ENCODE measurements around the gene B3GNT7.
"Not testable (repeated sequence)": the region's sequence is repeated elsewhere in the genome, so short reads cannot be mapped to it uniquely, and the experiment has no call there.

The B3GNT7 gene

DNA sequence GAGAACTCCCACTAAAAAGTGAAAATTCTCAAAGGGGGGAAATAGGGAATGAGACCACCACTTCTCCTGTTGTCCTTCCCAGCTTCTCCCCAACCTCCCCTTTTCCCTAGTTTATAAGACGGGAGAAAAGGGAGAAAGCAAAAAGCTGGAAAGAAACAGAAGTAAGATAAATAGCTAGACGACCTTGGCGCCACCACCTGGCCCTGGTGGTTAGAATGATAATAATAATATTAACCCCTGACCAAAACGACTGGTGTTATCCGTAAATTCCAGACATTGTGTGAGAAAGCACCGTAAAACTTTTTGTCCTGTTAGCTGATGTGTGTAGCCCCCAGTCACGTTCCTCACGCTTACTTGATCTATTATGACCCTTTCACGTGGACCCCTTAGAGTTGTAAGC is 12.8 kb downstream of the B3GNT7 start:
- not testable (repeated sequence) for H2BK5ac ChIP-seq (ENCODE audit: low read length); H4K8ac ChIP-seq (ENCODE audit: low read depth, low read length); H3K27ac ChIP-seq (replicated peaks; ENCODE audit: low read length); H3K36me3 ChIP-seq (replicated peaks in 1 of 2; ENCODE audit: control insufficient read depth in 2 of 2, insufficient read depth in 2 of 2, low read length in 2 of 2); H3K4ac ChIP-seq (ENCODE audit: low read length); H2AK5ac ChIP-seq (ENCODE audit: low read depth, low read length); H3K4me1 ChIP-seq (ENCODE audit: control insufficient read depth in 2 of 2, insufficient read depth in 1 of 2, low read depth in 1 of 2, low read length in 2 of 2); H3K4me2 ChIP-seq (ENCODE audit: insufficient read depth, low read length, poor library complexity, severe bottlenecking); H4K91ac ChIP-seq (ENCODE audit: low read depth, low read length, poor library complexity); H2AFZ ChIP-seq (ENCODE audit: low read length); H3K23ac ChIP-seq (ENCODE audit: low read depth, low read length, poor library complexity); H3K27me3 ChIP-seq (ENCODE audit: control insufficient read depth in 3 of 3, insufficient read depth in 3 of 3, low read depth in 1 of 3, low read length in 3 of 3); H3K14ac ChIP-seq (ENCODE audit: low read length); H2BK15ac ChIP-seq (ENCODE audit: low read length); H2BK12ac ChIP-seq (ENCODE audit: low read length); H3K9ac ChIP-seq (ENCODE audit: low read depth, low read length, poor library complexity); H3K4me3 ChIP-seq (ENCODE audit: low read length in 2 of 2); H2BK120ac ChIP-seq (ENCODE audit: low read depth, low read length); H3K18ac ChIP-seq (ENCODE audit: low read length); H3K79me1 ChIP-seq (ENCODE audit: low read depth, low read length); DNase-seq (ENCODE audit: low spot score)
- peaks cover 7 to 22% of the 10 kb centered on the region in 2 donors for H3K9me3 ChIP-seq (replicated peaks in 1 of 2; ENCODE audit: control insufficient read depth in 2 of 2, insufficient read depth in 1 of 2, low read depth in 1 of 2, low read length in 2 of 2)
- WGBS, 2 donors (ENCODE audit: extremely low coverage in 2 of 2, insufficient read length in 2 of 2, insufficient replicate concordance in 1 of 2), result no CpG with 5 or more reads among the region's 9 CpGs

DNA sequence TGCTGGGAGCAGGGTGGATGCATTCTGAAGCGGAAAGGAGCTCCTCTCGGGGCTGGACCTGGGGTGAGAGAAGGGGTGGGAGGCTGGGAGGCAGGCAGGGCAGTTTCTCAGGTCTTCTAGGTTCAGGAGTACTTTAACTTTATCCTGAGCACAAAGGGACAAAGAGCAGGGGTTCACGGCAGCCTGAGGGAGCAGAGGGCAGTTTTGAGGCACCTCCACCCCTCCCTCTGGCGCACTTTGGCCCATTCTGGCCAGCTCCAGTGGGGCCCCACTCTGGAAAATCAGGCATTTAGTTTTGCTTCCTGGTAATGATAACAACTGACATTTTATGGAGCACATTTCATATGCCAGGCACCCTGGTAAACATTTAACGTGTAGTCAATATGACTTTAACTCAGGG is 14.3 kb downstream of the B3GNT7 start:
- no peak overlapping the region for H3K4me3 ChIP-seq (ENCODE audit: low read length in 2 of 2)
- no peak overlapping the region for H3K27ac ChIP-seq (replicated peaks; ENCODE audit: low read length)
- H3K23ac ChIP-seq (ENCODE audit: low read depth, low read length, poor library complexity), result no peak overlapping the region
- no peak overlapping the region for H3K9ac ChIP-seq (ENCODE audit: low read depth, low read length, poor library complexity)
- no peak overlapping the region for H3K4me2 ChIP-seq (ENCODE audit: insufficient read depth, low read length, poor library complexity, severe bottlenecking)
- WGBS, 2 donors (ENCODE audit: extremely low coverage in 2 of 2, insufficient read length in 2 of 2, insufficient replicate concordance in 1 of 2), result no CpG with 5 or more reads among the region's 5 CpGs
- peak overlapping the region; percentile 21 for H2BK15ac ChIP-seq (ENCODE audit: low read length)
- H3K9me3 ChIP-seq (replicated peaks in 1 of 2; ENCODE audit: control insufficient read depth in 2 of 2, insufficient read depth in 1 of 2, low read depth in 1 of 2, low read length in 2 of 2), result peaks cover 7 to 22% of the 10 kb centered on the region in 2 donors
- H2AFZ ChIP-seq (ENCODE audit: low read length), result no peak overlapping the region
- no peak overlapping the region for H4K8ac ChIP-seq (ENCODE audit: low read depth, low read length)
- H2BK5ac ChIP-seq (ENCODE audit: low read length), result no peak overlapping the region
- no peak overlapping the region for H2BK120ac ChIP-seq (ENCODE audit: low read depth, low read length)
- no peaks in the 10 kb centered on the region for H3K79me1 ChIP-seq (ENCODE audit: low read depth, low read length)
- H3K27me3 ChIP-seq (ENCODE audit: control insufficient read depth in 3 of 3, insufficient read depth in 3 of 3, low read depth in 1 of 3, low read length in 3 of 3), result peaks cover 0 to 7% (median 0%) of the 10 kb centered on the region in 3 experiments
- peak overlapping the region; percentile 72 for H2AK5ac ChIP-seq (ENCODE audit: low read depth, low read length)
- no peak for DNase-seq (ENCODE audit: low spot score)
- H4K91ac ChIP-seq (ENCODE audit: low read depth, low read length, poor library complexity), result no peak overlapping the region
- H3K14ac ChIP-seq (ENCODE audit: low read length), result no peak overlapping the region
- no peaks in the 10 kb centered on the region for H3K36me3 ChIP-seq (replicated peaks in 1 of 2; ENCODE audit: control insufficient read depth in 2 of 2, insufficient read depth in 2 of 2, low read length in 2 of 2)
- peak overlapping the region; percentile 49 for H3K18ac ChIP-seq (ENCODE audit: low read length)
- H3K4me1 ChIP-seq (ENCODE audit: control insufficient read depth in 2 of 2, insufficient read depth in 1 of 2, low read depth in 1 of 2, low read length in 2 of 2), result peaks cover 2 to 5% of the 10 kb centered on the region in 2 donors
- no peak overlapping the region for H2BK12ac ChIP-seq (ENCODE audit: low read length)
- H3K4ac ChIP-seq (ENCODE audit: low read length), result no peak overlapping the region

DNA sequence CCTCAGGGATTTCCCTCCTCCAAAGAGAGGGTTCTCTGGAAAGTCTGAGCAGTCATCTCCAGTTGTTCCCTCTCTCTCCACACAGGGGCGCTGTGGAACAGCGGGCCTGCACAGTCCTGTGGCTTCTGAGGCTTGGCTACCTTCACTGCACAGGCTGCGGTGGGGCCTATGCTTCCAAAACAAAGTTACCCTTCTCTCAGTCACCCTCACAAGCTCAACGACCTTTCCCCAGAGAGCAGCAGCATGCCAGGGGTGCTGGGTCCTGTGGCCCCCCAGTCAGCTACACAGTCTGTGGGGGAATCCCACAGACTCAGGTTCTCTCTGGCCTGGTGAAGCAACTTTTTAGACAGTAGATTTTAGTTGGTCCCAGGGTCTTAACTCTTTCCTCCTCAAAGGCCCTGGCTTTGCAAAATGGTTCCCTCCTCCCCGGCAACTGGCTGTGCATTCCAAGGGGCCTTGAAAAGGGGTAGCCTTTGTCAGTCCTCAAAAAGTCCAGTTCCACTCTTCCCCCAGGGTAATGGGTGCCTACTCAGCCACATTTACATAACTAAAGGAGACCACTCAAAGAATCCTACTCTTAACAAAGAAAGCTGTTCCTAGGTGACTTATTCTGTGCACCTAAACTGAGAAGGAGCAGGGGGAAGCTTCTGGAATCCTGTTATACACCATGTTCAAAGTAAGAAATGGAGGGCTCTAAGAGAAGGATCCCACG is 14.9 kb downstream of the B3GNT7 start:
- Histone ChIP-seq H2BK5ac (ENCODE audit: low read length) (no peak overlapping the region), H3K4ac (ENCODE audit: low read length) (no peak overlapping the region), H4K8ac (ENCODE audit: low read depth, low read length) (no peak overlapping the region), H3K14ac (ENCODE audit: low read length) (no peak overlapping the region), H2BK12ac (ENCODE audit: low read length) (no peak overlapping the region), H4K91ac (ENCODE audit: low read depth, low read length, poor library complexity) (no peak overlapping the region), H3K79me1 (ENCODE audit: low read depth, low read length) (no peaks in the 10 kb centered on the region), H3K9me3 (replicated peaks in 1 of 2; ENCODE audit: control insufficient read depth in 2 of 2, insufficient read depth in 1 of 2, low read depth in 1 of 2, low read length in 2 of 2) (peaks cover 7 to 22% of the 10 kb centered on the region in 2 donors), H3K4me1 (ENCODE audit: control insufficient read depth in 2 of 2, insufficient read depth in 1 of 2, low read depth in 1 of 2, low read length in 2 of 2) (peaks cover 2 to 5% of the 10 kb centered on the region in 2 donors), H2BK120ac (ENCODE audit: low read depth, low read length) (no peak overlapping the region), H2BK15ac (ENCODE audit: low read length) (no peak overlapping the region), H3K4me3 (ENCODE audit: low read length in 2 of 2) (no peak overlapping the region), H3K36me3 (replicated peaks in 1 of 2; ENCODE audit: control insufficient read depth in 2 of 2, insufficient read depth in 2 of 2, low read length in 2 of 2) (no peaks in the 10 kb centered on the region), H3K4me2 (ENCODE audit: insufficient read depth, low read length, poor library complexity, severe bottlenecking) (no peak overlapping the region), H3K27me3 (ENCODE audit: control insufficient read depth in 3 of 3, insufficient read depth in 3 of 3, low read depth in 1 of 3, low read length in 3 of 3) (peaks cover 0 to 7% (median 0%) of the 10 kb centered on the region in 3 experiments), H3K18ac (ENCODE audit: low read length) (no peak overlapping the region), H2AFZ (ENCODE audit: low read length) (peak overlapping the region; percentile 69), H3K27ac (replicated peaks; ENCODE audit: low read length) (no peak overlapping the region), H2AK5ac (ENCODE audit: low read depth, low read length) (no peak overlapping the region), H3K9ac (ENCODE audit: low read depth, low read length, poor library complexity) (no peak overlapping the region), H3K23ac (ENCODE audit: low read depth, low read length, poor library complexity) (peak overlapping the region; percentile 21)
- DNase-seq (ENCODE audit: low spot score), result no peak
- no CpG with 5 or more reads among the region's 6 CpGs for WGBS, 2 donors (ENCODE audit: extremely low coverage in 2 of 2, insufficient read length in 2 of 2, insufficient replicate concordance in 1 of 2)

DNA sequence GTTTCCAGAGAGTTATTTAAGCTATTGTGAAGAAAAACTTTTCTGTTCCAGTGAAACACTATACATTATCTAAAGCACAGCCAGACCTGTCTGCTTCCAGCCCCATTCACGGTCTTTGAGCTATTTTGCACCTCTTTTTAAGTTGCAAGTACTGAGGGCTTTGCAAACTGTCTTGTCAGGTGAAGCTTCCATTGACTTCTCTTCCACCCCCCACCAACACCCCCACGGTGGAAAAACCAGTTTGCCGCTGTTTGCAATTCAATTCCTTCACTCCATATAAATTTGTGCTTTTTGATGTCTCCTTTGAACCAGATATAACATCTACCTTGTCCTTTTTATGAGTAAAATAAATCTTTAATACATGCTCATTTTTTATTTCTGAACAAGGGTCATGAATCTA is 15.7 kb downstream of the B3GNT7 start:
- H3K23ac ChIP-seq (ENCODE audit: low read depth, low read length, poor library complexity), result no peak overlapping the region
- no peak overlapping the region for H3K4me3 ChIP-seq (ENCODE audit: low read length in 2 of 2)
- H3K27me3 ChIP-seq (ENCODE audit: control insufficient read depth in 3 of 3, insufficient read depth in 3 of 3, low read depth in 1 of 3, low read length in 3 of 3), result peaks cover 0 to 7% (median 0%) of the 10 kb centered on the region in 3 experiments
- no peak overlapping the region for H2BK15ac ChIP-seq (ENCODE audit: low read length)
- no peak overlapping the region for H3K27ac ChIP-seq (replicated peaks; ENCODE audit: low read length)
- WGBS, 2 donors (ENCODE audit: extremely low coverage in 2 of 2, insufficient read length in 2 of 2, insufficient replicate concordance in 1 of 2), result no CpG with 5 or more reads among the region's 3 CpGs
- no peak overlapping the region for H3K9ac ChIP-seq (ENCODE audit: low read depth, low read length, poor library complexity)
- no peaks in the 10 kb centered on the region for H3K36me3 ChIP-seq (replicated peaks in 1 of 2; ENCODE audit: control insufficient read depth in 2 of 2, insufficient read depth in 2 of 2, low read length in 2 of 2)
- peaks cover 7 to 22% of the 10 kb centered on the region in 2 donors for H3K9me3 ChIP-seq (replicated peaks in 1 of 2; ENCODE audit: control insufficient read depth in 2 of 2, insufficient read depth in 1 of 2, low read depth in 1 of 2, low read length in 2 of 2)
- DNase-seq (ENCODE audit: low spot score), result no peak
- H3K4me1 ChIP-seq (ENCODE audit: control insufficient read depth in 2 of 2, insufficient read depth in 1 of 2, low read depth in 1 of 2, low read length in 2 of 2), result peaks cover 2 to 5% of the 10 kb centered on the region in 2 donors
- H4K8ac ChIP-seq (ENCODE audit: low read depth, low read length), result no peak overlapping the region
- no peak overlapping the region for H4K91ac ChIP-seq (ENCODE audit: low read depth, low read length, poor library complexity)
- no peak overlapping the region for H2AFZ ChIP-seq (ENCODE audit: low read length)
- H2BK5ac ChIP-seq (ENCODE audit: low read length), result no peak overlapping the region
- no peak overlapping the region for H2BK120ac ChIP-seq (ENCODE audit: low read depth, low read length)
- no peaks in the 10 kb centered on the region for H3K79me1 ChIP-seq (ENCODE audit: low read depth, low read length)
- H2BK12ac ChIP-seq (ENCODE audit: low read length), result no peak overlapping the region
- no peak overlapping the region for H2AK5ac ChIP-seq (ENCODE audit: low read depth, low read length)
- H3K4me2 ChIP-seq (ENCODE audit: insufficient read depth, low read length, poor library complexity, severe bottlenecking), result no peak overlapping the region
- H3K4ac ChIP-seq (ENCODE audit: low read length), result no peak overlapping the region
- H3K14ac ChIP-seq (ENCODE audit: low read length), result no peak overlapping the region
- H3K18ac ChIP-seq (ENCODE audit: low read length), result no peak overlapping the region
